NCI-H460 (cell line): ENCODE results near the gene C1orf159. TPM values are rescaled to one million over a fixed set of nuclear protein-coding genes. Genes with fewer than 3 reads are reported as not detected.
"Not testable (repeated sequence)": the region's sequence is repeated elsewhere in the genome, so short reads cannot be mapped to it uniquely, and the experiment has no call there.

Experiments
- DNase-seq: peaks from one replicate; pipeline ENCODE4 v3.0.0-alpha.2; 2016; ENCODE audit warnings: low read depth; ENCODE audit errors: extremely low read depth
- total RNA-seq: library from RNA; depleted of rRNA; stranded (reverse); fragments of >200 nt; shearing (Covaris generic); gene quantifications from 2 replicates; pipeline ENCODE4 v1.2.3, GENCODE V29; 2014

C1orf159 gene
- total RNA-seq, 1 experiment from 2014 or later, result 5.5 TPM

GRCh38 chr1:1083416-1084371 is 32.2 kb downstream of the C1orf159 start:
- DNase-seq, result no peak

- DNase-seq, result no peak
These were observed 33.0 kb downstream of the C1orf159 start for GRCh38 chr1:1082776-1083415.

GRCh38 chr1:1082239-1082775 is 33.6 kb downstream of the C1orf159 start:
- DNase-seq, result no peak

GRCh38 chr1:1081311-1082238 is 34.3 kb downstream of the C1orf159 start:
- DNase-seq, result no peak

GRCh38 chr1:1080951-1081310 is 35.0 kb downstream of the C1orf159 start:
- DNase-seq, result no peak

- DNase-seq, result no peak
These were observed 35.6 kb downstream of the C1orf159 start for GRCh38 chr1:1080122-1080757.

- DNase-seq, result peak; percentile 40
These were observed 36.3 kb downstream of the C1orf159 start for GRCh38 chr1:1079408-1080121.

GRCh38 chr1:1077396-1077795 is 38.5 kb downstream of the C1orf159 start:
- not testable (repeated sequence) for DNase-seq

- no peak for DNase-seq
These were observed 40.5 kb downstream of the C1orf159 start for GRCh38 chr1:1075148-1075935.

- no peak for DNase-seq
These were observed 41.2 kb downstream of the C1orf159 start for GRCh38 chr1:1074631-1075147.

- DNase-seq, result no peak
These were observed 41.9 kb downstream of the C1orf159 start, which contains the start of gene RNF223 for GRCh38 chr1:1073743-1074587. RNF223 (minus strand) TSS chr1:1074306; CDS start chr1:1072566, 1,740 bp downstream.

- no peak for DNase-seq
These were observed 42.8 kb downstream of the C1orf159 start for GRCh38 chr1:1072849-1073742.

- no peak for DNase-seq
These were observed 43.5 kb downstream of the C1orf159 start for GRCh38 chr1:1072299-1072848.

- no peak for DNase-seq
These were observed 44.2 kb downstream of the C1orf159 start for GRCh38 chr1:1071486-1072298.
